Stomach smooth muscle (tissue), 2 donors: ENCODE results near the gene POPDC2.
A peak's percentile ranks its signal among the peaks of the same experiment; 100 is the strongest.

Source experiments
- H3K27ac ChIP-seq: one replicate; pipeline ENCODE4 v1.7.0; 2013; ENCODE audit warnings: mild to moderate bottlenecking, low read length, inconsistent platforms
- H3K27me3 ChIP-seq, 2 donors: one replicate each; pipeline ENCODE4 v1.7.0; 2013; ENCODE audit warnings: low read length in 2 of 2; ENCODE audit not compliant: insufficient read depth in 2 of 2, control insufficient read depth in 1 of 2
- H3K36me3 ChIP-seq, 2 donors: one replicate each; pipeline ENCODE4 v1.7.0; 2013; ENCODE audit warnings: low read length in 2 of 2; ENCODE audit not compliant: control insufficient read depth in 2 of 2, insufficient read depth in 2 of 2
- H3K4me1 ChIP-seq: one replicate; pipeline ENCODE4 v1.7.0; 2013; ENCODE audit warnings: low read length; ENCODE audit not compliant: control insufficient read depth, insufficient read depth
- H3K4me3 ChIP-seq, 2 donors: one replicate each; pipeline ENCODE4 v1.7.0; 2013; ENCODE audit warnings: low read length in 2 of 2
- H3K9ac ChIP-seq, 2 donors: one replicate each; pipeline ENCODE4 v1.7.0; 2013; ENCODE audit warnings: low read length in 2 of 2, mild to moderate bottlenecking in 1 of 2
- H3K9me3 ChIP-seq, 2 donors: one replicate each; pipeline ENCODE4 v1.7.0; 2013; ENCODE audit warnings: low read length in 2 of 2; ENCODE audit not compliant: control insufficient read depth in 2 of 2
- donor health status: healthy.
- donor health status: Pancreatic carcinoma.

Gene POPDC2

DNA sequence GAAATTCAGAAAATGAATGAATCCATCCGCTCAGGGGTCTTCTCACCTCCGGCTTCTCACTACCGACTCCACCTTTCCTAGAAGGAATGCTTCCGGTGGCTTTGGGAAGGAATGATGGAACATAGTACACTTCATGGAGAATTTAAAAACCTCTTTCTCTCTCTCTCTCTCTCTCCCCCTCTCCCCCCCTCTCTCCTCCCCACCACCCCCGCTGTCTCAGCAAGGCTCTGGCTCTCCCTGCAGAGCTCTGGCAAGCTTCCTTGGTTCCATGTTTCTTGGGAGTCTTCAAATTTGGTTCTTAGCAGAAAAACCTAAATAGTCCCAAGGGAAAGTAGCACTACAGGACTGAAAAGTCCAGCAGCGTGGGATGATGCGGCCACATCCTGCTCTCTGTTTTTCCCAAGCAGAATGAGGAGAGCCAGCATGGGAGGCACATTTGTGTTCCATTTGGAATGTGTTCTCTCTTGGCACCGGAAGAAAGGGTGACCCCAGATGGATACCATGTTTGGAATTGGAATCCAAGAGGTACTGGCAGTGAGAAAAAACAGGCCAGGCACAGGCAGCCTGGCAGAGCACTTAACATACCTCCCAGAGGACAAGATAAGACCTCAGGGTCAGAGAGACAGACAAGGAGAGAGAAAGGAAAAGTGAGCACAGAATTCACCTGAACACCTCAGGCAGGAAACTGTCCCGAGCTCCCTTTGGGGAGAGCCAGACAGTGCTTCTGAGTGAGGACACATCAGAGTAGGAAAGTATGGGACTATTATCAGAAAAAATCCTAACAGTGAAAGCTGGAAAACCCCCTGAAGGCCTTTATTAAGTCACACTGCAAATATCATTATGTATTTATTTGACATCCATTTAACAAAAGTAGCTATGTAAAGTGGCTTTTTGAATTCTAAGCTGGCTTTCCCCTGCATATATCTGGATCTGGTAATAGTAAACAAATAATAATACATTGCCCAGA is at the start of gene POPDC2:
POPDC2 (minus strand) TSS at position 116 of the 967 bp plus-strand sequence. CDS start 166 bp downstream, outside the sequence.
- Histone ChIP-seq H3K27ac (peak within 1 kb of the TSS; percentile 93), H3K9me3 (no peaks in the 10 kb centered on the region), H3K36me3 (peaks cover 0 to 6% of the 10 kb centered on the region in 2 donors), H3K4me1 (peaks cover 37% of the 10 kb centered on the region), H3K9ac (peak within 1 kb of the TSS; percentile 93 to 97), H3K4me3 (peak within 1 kb of the TSS; percentile 85 to 91), H3K27me3 (no peaks in the 10 kb centered on the region)

- no peak overlapping the region for H3K27ac ChIP-seq
- peak overlapping the region; percentile 75 to 86 for H3K4me3 ChIP-seq
- H3K27me3 ChIP-seq = no peaks in the 10 kb centered on the region
- H3K36me3 ChIP-seq = no peaks in the 10 kb centered on the region
- H3K4me1 ChIP-seq = peaks cover 9% of the 10 kb centered on the region
- H3K9ac ChIP-seq = no peak overlapping the region
- no peaks in the 10 kb centered on the region for H3K9me3 ChIP-seq
Observed at GRCh38 chr3:119703820-119704531, 43.6 kb upstream of the POPDC2 start.

DNA sequence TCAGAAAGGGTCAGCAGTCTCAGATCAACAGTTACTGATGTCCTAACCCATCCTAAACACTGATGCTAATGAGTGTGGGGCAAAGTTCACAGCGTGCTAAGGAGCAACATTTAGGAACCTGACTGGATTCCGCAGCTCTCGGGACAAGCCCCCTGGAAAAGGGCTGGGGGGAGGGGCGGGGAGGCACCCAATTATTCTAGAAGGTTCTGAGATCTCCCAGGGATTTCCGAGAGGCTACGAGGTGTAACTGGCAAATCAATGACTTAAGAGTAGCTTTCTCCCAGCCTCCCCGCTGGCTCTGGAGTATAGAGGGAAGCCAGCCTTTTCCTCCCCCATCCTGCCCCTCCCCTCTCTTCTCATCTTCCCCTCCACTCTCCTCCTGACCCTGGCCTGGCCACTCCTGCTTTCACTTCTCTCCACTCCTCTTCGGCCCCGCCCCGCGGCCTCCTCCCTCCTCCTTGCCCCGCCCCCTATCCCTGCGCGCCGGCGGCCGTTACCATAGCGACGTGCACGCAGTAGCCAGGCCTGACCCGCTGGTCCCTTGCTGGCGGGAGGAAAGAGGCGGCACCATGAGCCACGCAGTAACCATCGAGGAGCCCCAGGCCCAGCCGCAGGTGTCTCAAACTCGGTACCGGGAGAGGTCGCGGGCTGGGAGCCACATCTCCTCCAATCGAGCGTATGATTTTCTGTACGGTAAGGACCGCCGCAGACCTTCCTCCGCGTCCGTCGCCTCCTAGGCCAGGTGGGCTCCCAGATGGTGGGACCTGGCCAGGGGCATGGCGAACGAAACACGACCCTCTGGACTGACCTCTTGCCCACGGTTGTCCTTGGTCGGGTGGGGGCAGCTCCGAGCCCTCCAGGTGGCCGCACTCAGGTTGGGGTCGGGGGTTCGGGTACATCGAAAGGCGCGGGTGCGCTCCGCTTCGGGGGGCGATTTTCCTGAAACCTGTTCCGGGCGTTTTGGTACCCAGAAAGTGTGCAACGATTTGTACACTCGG is 42.4 kb upstream of the POPDC2 start, which contains the start of gene CFAP91:
CFAP91 (plus strand) TSS at position 493 of the 998 bp plus-strand sequence; CDS start at position 570, 77 bp downstream.
- Histone ChIP-seq H3K4me3 (peak within 1 kb of the TSS; percentile 75 to 86), H3K4me1 (peaks cover 9% of the 10 kb centered on the region), H3K27me3 (no peaks in the 10 kb centered on the region), H3K9ac (peak within 1 kb of the TSS; percentile 59 to 72), H3K36me3 (no peaks in the 10 kb centered on the region), H3K27ac (peak within 1 kb of the TSS; percentile 25), H3K9me3 (no peaks in the 10 kb centered on the region)

GRCh38 chr3:119700920-119701734 is 40.7 kb upstream of the POPDC2 start:
- Histone ChIP-seq H3K4me1 (peaks cover 9% of the 10 kb centered on the region), H3K9me3 (no peaks in the 10 kb centered on the region), H3K4me3 (no peak overlapping the region), H3K27ac (no peak overlapping the region), H3K36me3 (no peaks in the 10 kb centered on the region), H3K9ac (no peak overlapping the region), H3K27me3 (no peaks in the 10 kb centered on the region)

DNA sequence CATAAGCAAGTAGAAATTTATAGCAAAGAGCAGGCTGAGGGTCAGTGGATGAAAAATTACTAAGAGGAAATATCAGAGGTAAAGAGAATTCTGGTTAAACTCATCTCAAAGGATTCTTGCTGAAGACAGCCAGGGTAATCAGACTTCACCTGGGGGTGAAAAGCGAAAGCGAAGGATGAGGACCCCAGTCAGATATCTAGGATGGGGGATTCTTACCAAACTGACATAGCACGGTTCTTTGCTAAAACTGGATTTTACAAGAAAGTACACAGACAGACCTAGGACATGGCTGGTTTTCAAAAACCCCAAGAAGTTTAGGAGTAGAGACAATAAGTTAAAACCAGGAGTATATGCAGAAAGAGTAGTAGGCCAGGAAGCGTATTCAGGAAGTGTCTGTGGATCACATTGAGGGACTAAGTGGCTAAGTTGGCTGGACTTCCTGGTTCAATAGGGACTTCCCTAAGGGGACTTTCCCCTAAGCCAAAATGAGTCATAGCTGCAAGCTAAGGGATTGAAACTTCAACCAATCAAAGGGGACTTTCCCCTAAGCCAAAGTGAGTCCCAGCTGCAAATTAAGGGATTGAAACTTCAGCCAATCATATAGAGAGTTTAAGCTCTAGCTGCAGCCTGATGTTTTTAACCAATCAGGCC is 40.0 kb upstream of the POPDC2 start:
- Histone ChIP-seq H3K4me3 (no peak overlapping the region), H3K9ac (no peak overlapping the region), H3K4me1 (peaks cover 9% of the 10 kb centered on the region), H3K27ac (no peak overlapping the region), H3K36me3 (no peaks in the 10 kb centered on the region), H3K27me3 (no peaks in the 10 kb centered on the region), H3K9me3 (no peaks in the 10 kb centered on the region)

DNA sequence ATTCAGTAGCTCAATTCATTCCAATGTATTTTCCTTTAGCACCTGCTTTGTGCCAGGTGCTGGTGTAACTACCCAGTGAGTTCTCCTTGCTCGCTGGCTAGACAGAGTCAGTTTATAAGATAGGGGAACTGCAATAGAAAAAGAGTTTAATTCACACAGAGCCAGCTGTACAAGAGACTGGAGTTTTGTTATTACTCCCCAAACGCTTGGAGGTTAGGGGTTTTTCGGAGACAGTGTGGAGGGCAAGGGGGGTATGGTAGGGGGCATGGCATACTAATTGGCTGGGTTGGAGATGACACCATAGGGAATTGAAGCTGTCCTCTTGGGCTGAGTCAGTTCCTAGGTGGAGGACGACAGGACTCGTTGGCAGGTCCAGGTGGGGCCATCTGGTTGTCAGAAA is 37.0 kb upstream of the POPDC2 start:
- H3K27me3 ChIP-seq = no peaks in the 10 kb centered on the region
- H3K27ac ChIP-seq = no peak overlapping the region
- H3K9me3 ChIP-seq = no peaks in the 10 kb centered on the region
- H3K4me1 ChIP-seq = peaks cover 3% of the 10 kb centered on the region
- H3K36me3 ChIP-seq = no peaks in the 10 kb centered on the region
- no peak overlapping the region for H3K9ac ChIP-seq
- no peak overlapping the region for H3K4me3 ChIP-seq

GRCh38 chr3:119695480-119695879 is 35.1 kb upstream of the POPDC2 start:
- Histone ChIP-seq H3K27me3 (no peaks in the 10 kb centered on the region), H3K4me1 (no peaks in the 10 kb centered on the region), H3K36me3 (no peaks in the 10 kb centered on the region), H3K4me3 (no peak overlapping the region), H3K9ac (no peak overlapping the region), H3K27ac (no peak overlapping the region), H3K9me3 (no peaks in the 10 kb centered on the region)

- Histone ChIP-seq H3K27me3 (no peaks in the 10 kb centered on the region), H3K9ac (no peak overlapping the region), H3K36me3 (no peaks in the 10 kb centered on the region), H3K4me1 (no peaks in the 10 kb centered on the region), H3K9me3 (no peaks in the 10 kb centered on the region), H3K27ac (no peak overlapping the region), H3K4me3 (no peak overlapping the region)
Observed at GRCh38 chr3:119690043-119690656, 29.8 kb upstream of the POPDC2 start.

DNA sequence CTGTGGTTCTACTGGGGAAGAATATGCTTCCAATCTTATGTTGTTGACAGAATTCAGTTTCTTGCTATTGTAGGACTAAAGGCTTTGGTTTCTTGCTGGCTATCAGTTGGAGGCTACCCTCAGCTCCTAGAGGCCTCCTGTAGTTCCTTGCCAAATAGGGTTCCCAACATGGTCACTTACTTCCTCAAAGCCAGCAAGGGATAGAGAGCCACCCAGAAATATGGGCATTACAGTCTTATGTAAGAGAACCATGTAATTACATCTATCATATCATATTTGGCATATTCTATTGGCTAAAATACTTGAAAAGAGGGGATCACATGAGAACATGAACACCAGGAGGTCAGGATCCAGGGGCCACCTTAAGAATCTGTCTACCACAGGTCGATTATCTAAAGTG is 23.0 kb upstream of the POPDC2 start:
- H3K4me3 ChIP-seq = no peak overlapping the region
- no peak overlapping the region for H3K9ac ChIP-seq

More for the DNA sequence above, 23.0 kb upstream of the POPDC2 start:
- Histone ChIP-seq H3K27me3 (no peaks in the 10 kb centered on the region), H3K9me3 (no peaks in the 10 kb centered on the region), H3K4me1 (no peaks in the 10 kb centered on the region), H3K27ac (no peak overlapping the region), H3K36me3 (no peaks in the 10 kb centered on the region)
